Heart left ventricle (tissue), 13 donors: ENCODE results near the gene NEB.

Experiments used
- CTCF ChIP-seq, 12 donors: fragments of 200-600 bp; sonication (generic) in 4 of 12; IDR thresholded peaks; one replicate each; pipeline versions ENCODE4 v1.5.0 to v1.8.0; 2018 to 2022; ENCODE audit warnings: antibody characterized with exemption in 12 of 12, mild to moderate bottlenecking in 5 of 12
- POLR2A ChIP-seq, 2 donors: fragments of 450-650 bp; IDR thresholded peaks; one replicate each; pipeline ENCODE4 v1.6.1; 2017; ENCODE audit warnings: antibody characterized with exemption in 2 of 2, mild to moderate bottlenecking in 2 of 2, moderate library complexity in 2 of 2
- donor health status: ischemic (EF 13 %, LVEDD 7.1; RV severe dilation, severe dysfunction).
- donor health status: DM: no; HTN: yes; CAD: no.
- donor health status: DM: no; HTN: no; CAD: no.
- donor health status: ischemic (EF 25% LVEDD 6.9; RV normal size, moderate dysfunction).
- donor health status: ischemic (EF 25% LVEDD 5.7; RV mildly dilated, moderate dysfunction).
- donor health status: ischemic (EF 35%, LVEDD 5.7; RV mildly dilated, moderate dysfunction).
- donor health status: nonischemic (EF 11% LVEDD 7.7; RV severe dilation, severe dysfunction).
- donor health status: DM: yes; HTN: yes; CAD: no.
- donor health status: PGD.
- donor health status: ischemic (EF 29% LVEDD 5.4; RV normal size, mild dysfunction).
- donor health status: nonischemic (EF 23%, LVEDD 6.1; RV moderate dilation, normal function).

- TF ChIP-seq CTCF (IDR thresholded peaks at IDR 0.05) (no peak), POLR2A (IDR thresholded peaks at IDR 0.05) (no peak)
Measured at GRCh38 chr2:151771599-151772358, 37.5 kb upstream of the NEB start.
